ENCODE measurements around the gene ENOX1. TPM values are rescaled to one million over a fixed set of nuclear protein-coding genes. Genes with fewer than 3 reads are reported as not detected.

ENOX1 gene
- total and polyA plus RNA-seq, 2 of the 8 experiments (the other 6 are each of a cell fraction or from before 2014, with no cell fraction given), result 0.23 to 0.37 TPM

DNA sequence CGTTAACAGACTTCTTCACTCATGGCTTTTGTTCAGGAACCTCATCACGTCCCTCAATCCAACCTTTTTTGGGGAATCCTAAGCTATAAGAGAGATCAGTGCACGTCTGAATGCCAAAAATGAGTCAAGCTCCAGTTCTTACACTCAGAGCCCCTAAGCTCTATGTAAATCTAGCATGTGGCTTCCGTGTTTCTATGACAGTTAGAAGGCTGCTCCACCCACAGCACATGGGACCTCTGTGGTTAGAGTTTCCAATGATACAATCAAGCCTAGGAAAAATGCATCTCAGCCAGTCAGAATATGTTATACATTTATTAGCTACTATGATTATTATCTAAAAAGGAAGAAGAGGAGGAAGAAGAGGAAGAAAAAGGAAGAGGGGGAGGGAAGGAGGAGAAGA is 135.9 kb downstream of the ENOX1 start:
- Histone ChIP-seq H3K9me3 (ENCODE audit: insufficient read depth in 2 of 2, low read depth in 1 of 2, low read length in 1 of 2) (no peaks in the 10 kb centered on the region), H3K23me2 (ENCODE audit: low read depth, low read length) (no peaks in the 10 kb centered on the region), H4K5ac (ENCODE audit: insufficient read length, low read depth, low read length) (no peak overlapping the region), H2AFZ (ENCODE audit: low read length) (no peak overlapping the region), H3K79me1 (ENCODE audit: low read depth, low read length) (no peaks in the 10 kb centered on the region), H3K4ac (replicated peaks; ENCODE audit: insufficient read length, low read depth, low read length) (no peak overlapping the region), H3K27ac (ENCODE audit: low read depth, low read length) (no peak overlapping the region), H2BK120ac (replicated peaks; ENCODE audit: low read depth, low read length) (no peak overlapping the region), H2AK5ac (ENCODE audit: low read depth, low read length) (no peak overlapping the region), H2BK15ac (ENCODE audit: low read length) (no peak overlapping the region), H2BK12ac (ENCODE audit: low read depth, low read length) (no peak overlapping the region), H3K36me3 (ENCODE audit: control insufficient read depth in 2 of 4, insufficient read depth in 4 of 4, low read length in 3 of 4) (no peaks in the 10 kb centered on the region), H4K20me1 (replicated peaks in 1 of 2; ENCODE audit: control insufficient read depth in 1 of 2, insufficient read depth in 2 of 2, low read length in 2 of 2) (no peaks in the 10 kb centered on the region), H3K14ac (ENCODE audit: insufficient read length) (no peak overlapping the region), H3K4me2 (ENCODE audit: insufficient read depth in 1 of 2, low read depth in 2 of 2, low read length in 2 of 2) (no peak overlapping the region), H4K91ac (replicated peaks; ENCODE audit: insufficient read length, low read length) (no peak overlapping the region), H4K8ac (ENCODE audit: extremely low read depth, insufficient read depth, low read length) (no peak overlapping the region), H3K4me3 (ENCODE audit: extremely low read depth in 1 of 4, insufficient read depth in 2 of 4, low read depth in 3 of 4, low read length in 4 of 4) (no peak overlapping the region), H3K4me1 (replicated peaks in 1 of 4; ENCODE audit: control insufficient read depth in 3 of 4, insufficient read depth in 4 of 4, low read length in 3 of 4) (no peaks in the 10 kb centered on the region), H3K23ac (ENCODE audit: insufficient read length) (no peak overlapping the region), H3K18ac (ENCODE audit: extremely low read depth, low read length) (no peak overlapping the region), H3K27me3 (replicated peaks in 1 of 4; ENCODE audit: control insufficient read depth in 3 of 4, extremely low read depth in 1 of 4, insufficient read depth in 3 of 4, low read length in 3 of 4) (no peaks in the 10 kb centered on the region), H2BK5ac (ENCODE audit: low read depth, low read length) (no peak overlapping the region), H3K79me2 (ENCODE audit: control insufficient read depth in 1 of 2, insufficient read depth in 2 of 2, low read length in 2 of 2) (no peaks in the 10 kb centered on the region), H3K9ac (replicated peaks in 1 of 4; ENCODE audit: extremely low read depth in 1 of 4, low read depth in 3 of 4, low read length in 3 of 4) (no peak overlapping the region), H2BK20ac (ENCODE audit: low read length) (no peak overlapping the region), H3K56ac (replicated peaks; ENCODE audit: insufficient read length, low read depth, low read length) (no peak overlapping the region)
- ChIA-PET CTCF (ENCODE audit: partially characterized antibody) (no interaction called here), POLR2A (ENCODE audit: partially characterized antibody) (no interaction called here)
- 77% methylated on average over 4 of the region's 4 CpGs; no CpG with 5 or more reads in 1 of the 2 experiments for WGBS, 2 experiments (ENCODE audit: extremely low coverage in 1 of 2, insufficient coverage in 1 of 2, insufficient read length in 1 of 2, insufficient replicate concordance in 2 of 2, low coverage in 1 of 2, low lambda C conversion rate in 2 of 2, missing lambda C conversion rate in 1 of 2)
- DNase-seq (ENCODE audit: low read depth in 1 of 2, low spot score in 2 of 2) (no peak), FAIRE-seq (no peak)
- TF ChIP-seq, protein P1, sequence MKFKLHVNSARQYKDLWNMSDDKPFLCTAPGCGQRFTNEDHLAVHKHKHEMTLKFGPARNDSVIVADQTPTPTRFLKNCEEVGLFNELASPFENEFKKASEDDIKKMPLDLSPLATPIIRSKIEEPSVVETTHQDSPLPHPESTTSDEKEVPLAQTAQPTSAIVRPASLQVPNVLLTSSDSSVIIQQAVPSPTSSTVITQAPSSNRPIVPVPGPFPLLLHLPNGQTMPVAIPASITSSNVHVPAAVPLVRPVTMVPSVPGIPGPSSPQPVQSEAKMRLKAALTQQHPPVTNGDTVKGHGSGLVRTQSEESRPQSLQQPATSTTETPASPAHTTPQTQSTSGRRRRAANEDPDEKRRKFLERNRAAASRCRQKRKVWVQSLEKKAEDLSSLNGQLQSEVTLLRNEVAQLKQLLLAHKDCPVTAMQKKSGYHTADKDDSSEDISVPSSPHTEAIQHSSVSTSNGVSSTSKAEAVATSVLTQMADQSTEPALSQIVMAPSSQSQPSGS (IDR thresholded peaks at IDR 0.05; ENCODE audit: low read length), result no peak
- no peak for TF ChIP-seq RNF2 (IDR thresholded peaks at IDR 0.05; ENCODE audit: borderline replicate concordance, low read depth, low read length, missing control alignments, poor library complexity, severe bottlenecking)

All from H1 (cell line).